ENCODE measurements around the gene C15orf40.

C15orf40 gene

DNA sequence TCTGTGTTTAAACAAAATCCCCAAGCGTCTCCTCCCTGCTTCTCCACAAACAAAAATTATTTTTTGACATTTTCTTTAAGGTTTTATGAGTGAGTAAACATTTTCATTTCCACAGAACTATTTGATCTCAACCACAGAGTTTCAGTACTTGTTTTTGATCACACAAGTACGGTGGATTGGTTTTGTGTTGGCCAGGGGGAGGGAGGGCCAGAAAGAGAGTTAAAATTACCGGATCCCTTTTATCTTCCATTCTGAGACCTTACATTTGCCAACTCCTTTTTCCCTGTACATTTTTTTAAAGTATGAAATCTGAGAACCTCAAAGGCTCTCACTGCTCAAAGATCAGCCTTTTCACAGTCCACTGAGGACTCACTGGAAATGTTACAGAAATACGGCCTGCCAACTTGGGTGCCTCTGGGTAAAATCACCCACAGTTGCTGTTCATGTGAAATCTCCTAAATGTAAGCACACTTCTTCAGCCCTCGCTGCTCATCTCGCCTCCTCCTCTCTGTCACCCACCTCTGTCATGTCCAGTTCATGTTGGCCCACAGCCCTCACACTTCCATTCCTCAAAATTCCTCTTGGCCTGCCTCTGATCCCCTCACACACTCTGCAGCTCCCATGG, 60.6 kb downstream of the C15orf40 start:
- TF ChIP-seq GATA2 (IDR thresholded peaks at IDR 0.05; ENCODE audit: low read depth, low read length): no peak
- TF ChIP-seq GATA3 (IDR thresholded peaks at IDR 0.05; ENCODE audit: low read depth, low read length): no peak

- no peak for TF ChIP-seq GATA3 (IDR thresholded peaks at IDR 0.05; ENCODE audit: low read depth, low read length)
- no peak for TF ChIP-seq GATA2 (IDR thresholded peaks at IDR 0.05; ENCODE audit: low read depth, low read length)
Measured at GRCh38 chr15:82950295-82950694, 61.1 kb downstream of the C15orf40 start.

DNA sequence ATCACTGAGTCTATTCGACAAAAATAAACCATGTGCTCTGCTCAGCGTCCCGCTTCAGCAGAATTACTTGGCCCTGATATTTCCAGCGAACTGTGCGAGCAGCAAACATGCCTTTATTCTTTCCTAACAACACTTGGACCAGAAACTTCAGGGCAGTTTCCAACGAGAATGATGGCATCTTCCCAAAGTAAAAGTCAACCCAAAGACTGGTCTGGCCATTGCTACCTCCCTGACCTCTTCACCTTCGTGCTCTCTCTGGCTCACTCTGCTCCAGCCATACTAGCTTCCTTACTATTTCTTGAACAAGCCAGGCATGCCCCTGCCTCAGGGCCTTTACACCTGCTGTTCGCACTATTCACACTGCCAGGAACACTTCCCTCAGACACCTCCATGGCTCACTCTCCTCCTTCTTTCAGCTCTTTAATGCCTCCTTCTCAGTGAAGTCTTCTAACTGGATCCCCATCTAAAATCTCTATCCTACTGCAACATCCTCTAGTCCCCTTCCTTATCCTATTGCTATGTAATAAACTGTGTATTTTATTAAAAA, 65.2 kb downstream of the C15orf40 start:
- no peak for TF ChIP-seq GATA2 (IDR thresholded peaks at IDR 0.05; ENCODE audit: low read depth, low read length)
- no peak for TF ChIP-seq GATA3 (IDR thresholded peaks at IDR 0.05; ENCODE audit: low read depth, low read length)

DNA sequence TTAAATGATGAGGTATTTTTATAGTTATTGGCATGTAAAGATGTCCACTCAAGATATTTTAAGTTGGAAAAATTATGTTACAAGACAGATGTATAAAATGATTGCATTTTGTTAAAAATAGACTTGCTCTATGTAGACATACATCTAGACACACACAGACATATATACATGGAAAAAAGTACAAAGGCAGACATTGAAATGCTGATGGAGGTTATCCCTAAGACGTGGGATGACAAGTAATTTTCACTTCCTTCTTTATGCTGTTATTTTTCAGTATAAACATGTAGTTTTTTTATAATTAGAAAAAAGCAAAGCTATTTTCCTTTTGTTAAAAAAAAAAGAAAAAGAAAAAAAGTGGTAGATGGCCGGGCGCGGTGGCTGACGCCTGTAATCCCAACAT, 66.1 kb downstream of the C15orf40 start:
- TF ChIP-seq GATA2 (IDR thresholded peaks at IDR 0.05; ENCODE audit: low read depth, low read length): no peak
- TF ChIP-seq GATA3 (IDR thresholded peaks at IDR 0.05; ENCODE audit: low read depth, low read length): no peak

- TF ChIP-seq GATA3 (IDR thresholded peaks at IDR 0.05; ENCODE audit: low read depth, low read length) (no peak), GATA2 (IDR thresholded peaks at IDR 0.05; ENCODE audit: low read depth, low read length) (no peak)
Measured at GRCh38 chr15:82944821-82945220, 66.6 kb downstream of the C15orf40 start.

GRCh38 chr15:82944056-82944455, 67.4 kb downstream of the C15orf40 start:
- no peak for TF ChIP-seq GATA2 (IDR thresholded peaks at IDR 0.05; ENCODE audit: low read depth, low read length)

DNA sequence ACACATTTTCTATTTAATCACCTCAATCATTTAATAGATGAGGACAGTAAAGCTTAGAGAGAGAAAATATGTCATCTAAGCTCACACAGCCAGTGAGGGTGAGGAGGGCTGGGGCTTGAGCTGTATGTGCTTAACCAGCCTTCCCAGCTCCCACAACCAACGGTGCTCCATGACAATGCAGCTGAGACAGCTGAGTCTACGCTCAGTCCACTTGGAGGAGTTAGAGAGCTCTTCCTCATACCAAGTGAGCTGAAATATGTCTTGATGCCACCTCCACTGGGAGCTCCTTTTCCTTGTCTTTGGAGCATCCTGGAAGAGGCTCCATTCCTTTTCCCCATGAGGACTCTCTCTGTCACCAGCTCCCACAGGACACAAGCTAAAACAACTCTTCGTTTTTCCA, 68.3 kb downstream of the C15orf40 start:
- no peak for TF ChIP-seq GATA2 (IDR thresholded peaks at IDR 0.05; ENCODE audit: low read depth, low read length)
- no peak for TF ChIP-seq GATA3 (IDR thresholded peaks at IDR 0.05; ENCODE audit: low read depth, low read length)

- TF ChIP-seq GATA2 (IDR thresholded peaks at IDR 0.05; ENCODE audit: low read depth, low read length) (no peak), GATA3 (IDR thresholded peaks at IDR 0.05; ENCODE audit: low read depth, low read length) (no peak)
Measured at GRCh38 chr15:82942691-82943090, 68.7 kb downstream of the C15orf40 start.
